GM10847 (cell line): ENCODE data around the gene NT5DC1.

Experiments
- POLR2A ChIP-seq: IDR thresholded peaks from 2 replicates; pipeline ENCODE4 v1.6.1; 2011; ENCODE audit not compliant: insufficient read length; ENCODE audit errors: extremely low read depth

NT5DC1 gene

DNA sequence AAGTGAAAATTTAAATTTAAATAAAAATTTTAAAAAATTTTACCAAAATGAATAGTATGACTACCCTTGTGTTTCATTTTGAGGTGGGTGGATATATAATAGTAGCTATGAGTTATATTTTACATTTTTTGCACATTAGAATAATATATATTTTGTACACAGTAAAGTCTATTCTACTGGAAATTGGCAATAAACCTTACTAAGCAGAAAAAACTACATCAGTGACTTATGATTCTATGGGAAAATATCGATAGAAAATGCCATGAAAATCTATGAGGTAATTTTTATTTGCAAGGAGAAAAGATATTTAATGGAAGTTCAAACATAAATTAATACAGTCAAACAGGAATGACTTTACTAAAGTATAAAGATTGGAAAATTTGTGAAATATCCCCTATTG is 156.0 kb downstream of the NT5DC1 start:
- TF ChIP-seq POLR2A = no peak

- no peak for TF ChIP-seq POLR2A
These were observed 157.9 kb downstream of the NT5DC1 start for GRCh38 chr6:116258520-116258919.

GRCh38 chr6:116263353-116263752 is 162.7 kb downstream of the NT5DC1 start:
- no peak for TF ChIP-seq POLR2A

- no peak for TF ChIP-seq POLR2A
These were observed 164.6 kb downstream of the NT5DC1 start for GRCh38 chr6:116265041-116265829.

GRCh38 chr6:116266803-116267202 is 166.2 kb downstream of the NT5DC1 start:
- no peak for TF ChIP-seq POLR2A

- TF ChIP-seq POLR2A = no peak
These were observed 167.4 kb downstream of the NT5DC1 start for GRCh38 chr6:116267836-116268588.

- TF ChIP-seq POLR2A = no peak
These were observed 168.1 kb downstream of the NT5DC1 start for GRCh38 chr6:116268589-116269293.

DNA sequence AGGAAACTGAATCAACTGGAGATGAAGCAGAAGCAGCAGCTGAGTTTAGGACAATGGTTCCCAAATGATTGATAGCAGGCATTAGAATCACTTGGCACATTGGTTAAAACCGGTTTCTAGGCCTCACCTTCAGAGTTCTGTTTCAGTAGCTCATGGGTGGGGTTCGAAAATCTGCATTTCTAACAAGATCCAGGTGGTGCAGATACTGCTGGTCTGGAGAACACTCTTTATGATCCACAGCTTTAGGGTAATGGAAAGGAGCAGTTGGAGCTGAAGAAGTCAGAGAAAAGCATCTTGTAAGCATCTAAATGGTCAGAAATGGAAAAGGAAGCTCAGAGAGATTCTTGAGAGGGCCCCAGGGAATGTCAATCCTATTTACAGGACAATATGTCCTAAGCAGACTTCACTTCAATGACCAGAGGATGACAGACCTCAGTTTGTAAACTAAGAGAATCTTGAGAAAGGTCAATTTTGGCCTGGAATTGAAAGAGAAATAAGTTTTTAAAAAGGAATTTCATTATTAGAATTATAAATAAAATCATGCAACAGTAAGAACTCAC is 170.6 kb downstream of the NT5DC1 start:
- no peak for TF ChIP-seq POLR2A

- no peak for TF ChIP-seq POLR2A
These were observed 176.5 kb downstream of the NT5DC1 start for GRCh38 chr6:116277124-116277523.

GRCh38 chr6:116278481-116278829 is 177.8 kb downstream of the NT5DC1 start:
- no peak for TF ChIP-seq POLR2A

DNA sequence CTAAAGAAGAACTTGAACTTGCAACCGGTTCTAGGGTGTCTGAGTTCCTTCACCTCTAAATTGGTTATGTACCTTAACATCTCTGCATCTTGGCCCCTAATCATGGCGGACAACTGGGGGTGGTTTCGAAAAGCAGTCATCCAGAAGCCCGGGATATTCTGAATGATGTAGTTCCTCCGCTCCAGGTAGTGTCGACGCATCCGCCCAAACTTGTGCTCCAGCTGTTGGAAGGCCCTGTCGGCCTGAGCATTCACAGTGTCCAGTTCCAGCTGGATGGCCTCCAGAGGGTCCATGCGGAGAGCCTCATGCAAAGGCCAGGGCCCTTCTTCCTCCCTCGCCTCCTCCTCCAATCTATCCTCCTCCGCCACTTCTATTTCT is 178.2 kb downstream of the NT5DC1 start:
- TF ChIP-seq POLR2A = no peak

DNA sequence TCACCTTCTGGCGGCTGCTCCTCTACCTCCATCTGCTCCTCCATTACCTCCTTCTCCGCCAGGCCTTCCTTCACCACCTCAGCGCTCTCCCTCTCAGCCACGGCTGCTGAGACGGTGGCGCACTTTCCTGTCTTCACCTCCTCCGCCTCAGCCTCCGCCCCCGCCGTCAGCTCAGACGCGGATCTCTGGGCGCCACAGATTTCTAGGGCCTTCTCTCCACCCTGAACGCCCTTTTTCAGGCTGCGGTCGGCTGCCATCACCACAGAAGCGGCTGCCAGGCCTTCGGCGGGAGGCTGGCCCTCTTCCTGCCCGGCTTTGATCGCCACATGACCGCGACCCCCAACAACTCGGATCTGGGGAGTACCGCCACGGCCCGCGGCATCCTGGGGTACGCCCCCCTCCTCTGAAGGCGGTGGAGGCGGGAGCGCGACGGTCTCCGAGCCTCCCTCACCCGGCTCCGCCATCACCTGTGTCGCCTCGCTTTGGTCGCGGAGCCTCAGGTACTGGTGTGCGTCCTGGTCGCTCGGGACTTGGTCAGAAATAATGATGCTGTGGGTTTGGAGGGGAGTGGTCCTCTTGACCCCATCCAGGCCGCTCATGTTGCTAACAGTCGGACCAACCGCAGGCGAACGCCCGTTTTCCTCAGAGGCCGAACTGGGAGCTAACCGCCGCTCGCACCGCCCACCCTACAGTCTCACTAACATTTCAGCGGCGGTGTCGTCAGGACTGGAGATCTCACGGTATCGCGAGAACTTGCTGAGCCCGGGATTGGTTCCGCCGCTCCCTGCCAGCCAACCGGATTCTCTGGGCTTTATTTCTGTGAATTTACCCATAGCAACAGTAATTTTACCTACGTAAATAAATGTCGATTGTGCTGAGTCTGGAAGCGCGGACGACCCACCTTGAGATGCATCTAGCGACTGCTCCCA is 178.8 kb downstream of the NT5DC1 start, which contains the start of gene TSPYL1:
TSS of gene TSPYL1 (minus strand) at position 699 of the 929 bp plus-strand sequence. CDS start at position 599, 100 bp downstream.
- peak; percentile 81 for TF ChIP-seq POLR2A

DNA sequence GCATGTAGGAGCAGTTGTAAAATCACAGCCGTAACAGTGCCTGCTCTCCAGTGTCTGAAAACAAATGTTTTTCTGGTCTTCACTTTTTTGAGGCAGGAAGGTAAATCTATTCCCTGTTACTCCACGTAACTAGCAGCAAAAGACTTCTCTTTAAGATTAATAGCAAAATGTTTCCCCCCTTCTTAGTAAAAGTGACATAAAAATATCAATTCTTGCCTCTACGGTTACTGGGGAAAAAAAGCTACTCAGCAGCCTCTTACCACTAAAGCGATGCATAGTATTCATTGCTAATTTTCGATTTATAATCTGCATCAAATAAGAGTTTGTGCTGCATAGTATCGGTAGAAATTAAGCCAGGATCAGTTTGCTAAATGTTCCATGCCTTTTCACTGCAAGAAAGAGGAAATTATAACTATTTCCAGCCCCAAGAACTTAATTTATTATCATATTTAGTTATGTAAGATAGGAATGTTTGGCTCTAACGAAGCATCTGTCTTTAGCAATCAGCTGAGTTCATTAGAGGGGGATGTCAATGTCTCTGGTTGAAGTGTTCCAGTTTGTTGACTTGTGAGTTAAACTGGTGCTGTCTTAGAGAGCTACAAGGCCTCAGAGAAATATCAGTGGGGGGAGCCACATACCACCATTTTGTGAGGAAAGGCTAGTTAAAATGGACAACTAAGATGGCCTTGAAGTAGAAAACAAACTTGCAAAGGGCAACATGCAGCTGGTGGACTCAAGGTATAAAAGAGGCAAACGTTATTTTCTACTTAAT is 179.7 kb downstream of the NT5DC1 start:
- TF ChIP-seq POLR2A = no peak

DNA sequence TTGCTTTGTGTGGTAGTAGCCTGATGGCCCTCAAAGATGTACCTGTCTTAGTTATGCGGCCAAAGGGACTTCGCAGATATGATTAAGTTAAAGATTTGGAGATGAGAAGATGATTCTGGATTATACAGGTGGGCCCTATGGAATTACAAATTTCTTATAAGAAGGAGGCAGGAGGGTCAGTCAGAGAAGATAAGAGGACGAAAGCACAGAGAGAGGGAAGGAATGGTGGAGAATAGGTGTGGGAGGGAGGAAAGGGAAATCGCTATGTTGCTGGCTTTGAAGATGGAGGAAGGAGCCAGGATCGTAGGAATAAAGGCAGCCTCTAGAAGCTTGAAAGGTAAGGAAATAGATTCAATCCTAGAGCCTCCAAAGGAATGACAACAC is 180.3 kb downstream of the NT5DC1 start:
- no peak for TF ChIP-seq POLR2A
